ENCODE results near the gene ZBTB7A. TPM values are rescaled to one million over a fixed set of nuclear protein-coding genes. Genes with fewer than 3 reads are reported as not detected.

Gene ZBTB7A
- total RNA-seq, 6 donors from 2014 or later = 54.1 to 131 (median 72.6) TPM

GRCh38 chr19:4061683-4062418, 4.8 kb downstream of the ZBTB7A start:
- Histone ChIP-seq H3K9me3 (no peaks in the 10 kb centered on the region), H3K36me3 (peaks cover 0 to 12% (median 4%) of the 10 kb centered on the region in 4 donors), H3K4me1 (peaks cover 66 to 78% (median 71%) of the 10 kb centered on the region in 4 donors), H3K27me3 (no peaks in the 10 kb centered on the region), H3K4me3 (peak overlapping the region in 3 of 4 donors; percentile 31 to 100 (median 50)), H3K27ac (peak overlapping the region; percentile 91 to 98 (median 96))
- DNase-seq = peak; percentile 72 to 83
- TF ChIP-seq CTCF (IDR thresholded peaks at IDR 0.05) (no peak), EP300 (IDR thresholded peaks at IDR 0.05) (peak in 1 of 4 donors; percentile 21), POLR2A (IDR thresholded peaks at IDR 0.05) (no peak), POLR2AphosphoS5 (IDR thresholded peaks at IDR 0.05) (peak in 1 of 2 donors; percentile 36)
- 47 to 53% methylated on average over 8 to 24 of the region's 29 CpGs for WGBS, 2 donors
- no peak for ATAC-seq (ENCODE audit: low FRiP score in 2 of 2)

- Histone ChIP-seq H3K4me1 (peaks cover 66 to 79% (median 71%) of the 10 kb centered on the region in 4 donors), H3K36me3 (peaks cover 0 to 12% (median 4%) of the 10 kb centered on the region in 4 donors), H3K4me3 (peak overlapping the region; percentile 7 to 100 (median 40)), H3K27ac (peak overlapping the region; percentile 91 to 98 (median 96)), H3K27me3 (no peaks in the 10 kb centered on the region), H3K9me3 (no peaks in the 10 kb centered on the region)
- ATAC-seq (ENCODE audit: low FRiP score in 2 of 2) = peak; percentile 20 to 35
- no peak for TF ChIP-seq CTCF (IDR thresholded peaks at IDR 0.05)
- peak in 1 of 2 donors; percentile 37 for TF ChIP-seq POLR2AphosphoS5 (IDR thresholded peaks at IDR 0.05)
- WGBS, 2 donors = 11 to 26% methylated on average over 4 to 6 of the region's 23 CpGs
- DNase-seq = peak; percentile 94 to 96
Measured at GRCh38 chr19:4061178-4061682, 5.5 kb downstream of the ZBTB7A start.

GRCh38 chr19:4060621-4061177, 6.0 kb downstream of the ZBTB7A start:
- Histone ChIP-seq H3K4me3 (peak overlapping the region; percentile 7 to 100 (median 40)), H3K36me3 (peaks cover 0 to 12% (median 4%) of the 10 kb centered on the region in 4 donors), H3K27ac (peak overlapping the region; percentile 91 to 98 (median 96)), H3K27me3 (no peaks in the 10 kb centered on the region), H3K9me3 (no peaks in the 10 kb centered on the region), H3K4me1 (peaks cover 66 to 84% (median 71%) of the 10 kb centered on the region in 4 donors)
- WGBS, 2 donors = 81 to 83% methylated on average over 3 to 15 of the region's 16 CpGs
- ATAC-seq (ENCODE audit: low FRiP score in 2 of 2) (no peak), DNase-seq (peak; percentile 23 to 52)
- TF ChIP-seq POLR2A (IDR thresholded peaks at IDR 0.05) (no peak), EP300 (IDR thresholded peaks at IDR 0.05) (no peak), CTCF (IDR thresholded peaks at IDR 0.05) (no peak)

- ATAC-seq (ENCODE audit: low FRiP score in 2 of 2) (peak in 1 of 2 donors; percentile 38), DNase-seq (peak; percentile 64 to 89)
- H3K36me3 ChIP-seq = peaks cover 0 to 15% (median 6%) of the 10 kb centered on the region in 4 donors
- H3K27ac ChIP-seq = peak overlapping the region; percentile 91 to 98 (median 96)
- H3K4me1 ChIP-seq = peaks cover 66 to 84% (median 71%) of the 10 kb centered on the region in 4 donors
- WGBS, 2 donors = 53 to 68% methylated on average over 12 to 36 of the region's 42 CpGs
- H3K27me3 ChIP-seq = no peaks in the 10 kb centered on the region
- peak overlapping the region in 3 of 4 donors; percentile 6 to 100 (median 50) for H3K4me3 ChIP-seq
- no peak for TF ChIP-seq CTCF (IDR thresholded peaks at IDR 0.05)
- TF ChIP-seq EP300 (IDR thresholded peaks at IDR 0.05) = no peak
- TF ChIP-seq POLR2AphosphoS5 (IDR thresholded peaks at IDR 0.05) = no peak
- TF ChIP-seq POLR2A (IDR thresholded peaks at IDR 0.05) = no peak
- H3K9me3 ChIP-seq = no peaks in the 10 kb centered on the region
Measured at GRCh38 chr19:4059891-4060620, 6.6 kb downstream of the ZBTB7A start.

Data from upper lobe of left lung (tissue), 6 donors.